Keratinocyte (primary cell): ENCODE measurements around the gene FANK1. TPM values are rescaled to one million over a fixed set of nuclear protein-coding genes. Genes with fewer than 3 reads are reported as not detected.

Experiments
- DNase-seq: peaks from one replicate; pipeline ENCODE4 v3.0.0-alpha.2; 2011; ENCODE audit warnings: low read depth, missing footprints, low spot score
- FAIRE-seq: peaks from 2 replicates; lab custom pipeline; 2011; peaks lifted over from hg19 to GRCh38; lab: Jason Lieb, UNC
- H2AFZ ChIP-seq: 2 replicates; pipeline ENCODE4 v1.6.0; 2012; ENCODE audit warnings: low read length, control low read depth, inconsistent platforms; ENCODE audit not compliant: control insufficient read depth
- H3K27ac ChIP-seq: 2 replicates; pipeline ENCODE4 v1.5.1; 2011; ENCODE audit warnings: low read length; ENCODE audit not compliant: control insufficient read depth, insufficient read depth
- H3K27me3 ChIP-seq: 3 replicates; pipeline ENCODE4 v1.6.0; 2011; ENCODE audit warnings: low read length; ENCODE audit not compliant: control insufficient read depth, insufficient read depth; ENCODE audit errors: extremely low read depth
- H3K36me3 ChIP-seq, 2 experiments: 2 replicates in 1 of 2; 3 replicates in 1 of 2; pipeline ENCODE4 v1.5.1; 2011; ENCODE audit warnings: low read length in 2 of 2, mild to moderate bottlenecking in 1 of 2; ENCODE audit not compliant: control insufficient read depth in 2 of 2, insufficient read depth in 2 of 2; ENCODE audit errors: extremely low read depth in 1 of 2
- H3K4me1 ChIP-seq: 3 replicates; pipeline ENCODE4 v1.5.1; 2011; ENCODE audit warnings: low read length; ENCODE audit not compliant: control insufficient read depth, insufficient read depth; ENCODE audit errors: extremely low read depth
- H3K4me2 ChIP-seq: 3 replicates; pipeline ENCODE4 v1.6.0; 2011; ENCODE audit warnings: low read depth, low read length; ENCODE audit not compliant: control insufficient read depth, insufficient read depth; ENCODE audit errors: extremely low read depth
- H3K4me3 ChIP-seq, 3 experiments: fragments of 200-600 bp in 1 of 3; sonication (generic) in 1 of 3; 2 replicates in 2 of 3; 3 replicates in 1 of 3; pipeline ENCODE4 v1.5.1; 2011 to 2016; ENCODE audit warnings: low read length in 3 of 3, mild to moderate bottlenecking in 3 of 3, control low read depth in 2 of 3, inconsistent platforms in 1 of 3, low read depth in 1 of 3, mixed read lengths in 1 of 3, mixed run types in 1 of 3, moderate library complexity in 1 of 3; ENCODE audit not compliant: control insufficient read depth in 2 of 3, insufficient read depth in 2 of 3; ENCODE audit errors: extremely low read depth in 1 of 3
- H3K79me2 ChIP-seq: 2 replicates; pipeline ENCODE4 v1.6.0; 2012; ENCODE audit warnings: low read length; ENCODE audit not compliant: control insufficient read depth, insufficient read depth
- H3K9ac ChIP-seq: 3 replicates; pipeline ENCODE4 v1.6.0; 2011; ENCODE audit warnings: low read length; ENCODE audit not compliant: control insufficient read depth, insufficient read depth; ENCODE audit errors: extremely low read depth
- H3K9me1 ChIP-seq: 3 replicates; pipeline ENCODE4 v1.6.0; 2011; ENCODE audit warnings: low read length; ENCODE audit not compliant: control insufficient read depth, insufficient read depth; ENCODE audit errors: extremely low read depth
- H3K9me3 ChIP-seq: 2 replicates; pipeline ENCODE4 v1.5.1; 2012; ENCODE audit warnings: low read depth, low read length; ENCODE audit not compliant: control insufficient read depth
- H4K20me1 ChIP-seq: 3 replicates; pipeline ENCODE4 v1.6.0; 2011; ENCODE audit warnings: low read length; ENCODE audit not compliant: control insufficient read depth, insufficient read depth; ENCODE audit errors: extremely low read depth
- CTCF ChIP-seq, 3 experiments: IDR thresholded peaks in 1 of 3; conservative IDR thresholded peaks in 1 of 3; optimal IDR thresholded peaks in 1 of 3; 2 replicates in 2 of 3; 3 replicates in 1 of 3; pipeline versions ENCODE3 to v1.5.1; 2011; ENCODE audit warnings: low read length in 3 of 3, mild to moderate bottlenecking in 3 of 3, moderate library complexity in 2 of 3, control low read depth in 1 of 3, inconsistent platforms in 1 of 3; ENCODE audit not compliant: insufficient read depth in 2 of 3; ENCODE audit errors: extremely low read depth in 1 of 3
- EZH2 ChIP-seq: IDR thresholded peaks from one replicate; pipeline ENCODE4 v1.6.1; 2012; ENCODE audit warnings: inconsistent platforms, mild to moderate bottlenecking, low read length, moderate library complexity
- dilution Hi-C: fragments of 300-500 bp; cut with MboI; formaldehyde crosslinking; loops from one replicate; pipeline ENCODE4 v1.7.0; 2020; ENCODE audit warnings: low sequenced_read_pairs; ENCODE audit not compliant: extremely low pct_ligation_motif_present
- polyA plus RNA-seq, 5 experiments: library from polyadenylated mRNA; depleted of rRNA in 3 of 5; stranded (reverse) in 3 of 5; stranded (forward) in 1 of 5; unstranded in 1 of 5; fragments of >200 nt; gene quantifications; 1 replicate in 1 of 5; 2 replicates in 3 of 5; 3 replicates in 1 of 5; pipeline versions ENCODE4 v1.2.1 to v1.2.3, GENCODE V29; 2011 to 2012; ENCODE audit warnings: missing spikeins in 2 of 5, low read depth in 1 of 5, low replicate concordance in 1 of 5

The FANK1 gene
- polyA plus RNA-seq, 1 donor (not counting 4 experiments of a cell fraction or from before 2014, with no cell fraction given), result 13.4 TPM

GRCh38 chr10:125852487-125852886, 43.9 kb upstream of the FANK1 start:
- Histone ChIP-seq H3K4me1 (no peaks in the 10 kb centered on the region), H3K9me3 (no peaks in the 10 kb centered on the region), H3K27me3 (no peaks in the 10 kb centered on the region), H3K9me1 (no peaks in the 10 kb centered on the region), H3K79me2 (no peaks in the 10 kb centered on the region), H2AFZ (no peak overlapping the region), H3K4me2 (no peak overlapping the region), H3K9ac (no peak overlapping the region), H3K27ac (no peak overlapping the region), H4K20me1 (no peaks in the 10 kb centered on the region), H3K36me3 (peaks cover 16% of the 10 kb centered on the region in 2 experiments), H3K4me3 (no peak overlapping the region)
- dilution Hi-C loops, result no loop called here
- FAIRE-seq, result no peak
- TF ChIP-seq CTCF (optimal IDR thresholded peaks at IDR 0.05 in 1 of 3, IDR thresholded peaks at IDR 0.05 in 1 of 3, conservative IDR thresholded peaks at IDR 0.05 in 1 of 3; ENCODE audit: extremely low read depth in 1 of 3, insufficient read depth in 2 of 3, low read length in 3 of 3) (no peak), EZH2 (no peak)
- no peak for DNase-seq

GRCh38 chr10:125857185-125857760, 39.1 kb upstream of the FANK1 start:
- DNase-seq (no peak), FAIRE-seq (no peak)
- TF ChIP-seq CTCF (optimal IDR thresholded peaks at IDR 0.05 in 1 of 3, IDR thresholded peaks at IDR 0.05 in 1 of 3, conservative IDR thresholded peaks at IDR 0.05 in 1 of 3; ENCODE audit: extremely low read depth in 1 of 3, insufficient read depth in 2 of 3, low read length in 3 of 3), result no peak
- TF ChIP-seq EZH2, result no peak
- no peak overlapping the region for H3K4me3 ChIP-seq
- H4K20me1 ChIP-seq, result no peaks in the 10 kb centered on the region
- H3K9me1 ChIP-seq, result no peaks in the 10 kb centered on the region
- H3K79me2 ChIP-seq, result no peaks in the 10 kb centered on the region
- H3K4me2 ChIP-seq, result no peak overlapping the region
- no peak overlapping the region for H3K27ac ChIP-seq
- H3K9me3 ChIP-seq, result no peaks in the 10 kb centered on the region
- H2AFZ ChIP-seq, result no peak overlapping the region
- no peaks in the 10 kb centered on the region for H3K4me1 ChIP-seq
- H3K9ac ChIP-seq, result no peak overlapping the region
- dilution Hi-C loops, result no loop called here
- H3K27me3 ChIP-seq, result no peaks in the 10 kb centered on the region
- H3K36me3 ChIP-seq, result peaks cover 15 to 17% of the 10 kb centered on the region in 2 experiments
